ENCODE measurements around the gene DLX3.

Gene DLX3

GRCh38 chr17:49991409-49991808, 3.6 kb downstream of the DLX3 start:
- DNase-seq = no peak

GRCh38 chr17:49990921-49991320, 4.1 kb downstream of the DLX3 start:
- no peak for DNase-seq

DNA sequence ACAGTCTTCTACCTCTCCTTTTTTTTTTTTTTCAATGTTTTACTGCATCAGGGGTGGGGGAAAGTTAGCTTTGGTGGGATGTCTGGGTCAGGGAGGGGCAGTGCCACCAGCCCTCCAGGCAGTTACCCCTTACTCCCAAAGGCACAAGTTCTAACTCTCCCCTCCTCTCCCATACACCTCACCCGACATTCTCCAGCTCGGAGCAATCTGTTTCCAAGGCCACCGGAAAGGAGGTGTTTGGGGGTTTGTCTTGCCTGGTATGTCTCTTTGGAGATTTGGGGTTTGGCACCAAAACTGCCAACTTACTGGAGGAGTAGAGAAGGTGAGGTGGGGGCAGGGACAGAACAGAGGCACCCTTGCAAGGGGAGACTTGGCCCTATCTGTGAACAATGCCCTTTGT, 4.7 kb downstream of the DLX3 start:
- DNase-seq = no peak

DNA sequence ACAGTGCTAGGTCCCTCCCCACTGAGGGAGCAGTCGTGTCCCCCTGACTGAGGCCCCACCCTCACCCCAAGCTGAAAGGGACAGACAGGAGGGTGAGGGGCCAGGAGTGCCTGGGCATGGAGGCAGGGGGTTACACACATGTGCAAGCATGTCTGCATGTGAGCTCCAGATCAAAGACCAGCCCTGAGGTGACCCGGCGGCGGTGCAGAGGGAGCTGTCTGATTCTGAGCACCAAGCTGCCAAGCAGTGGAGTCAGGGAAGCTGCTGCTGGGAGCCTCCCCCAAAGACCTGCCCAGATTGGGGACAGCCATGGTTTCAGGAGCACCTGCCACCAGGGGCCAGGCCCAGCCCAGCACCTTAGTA, 5.5 kb downstream of the DLX3 start:
- DNase-seq = no peak

- DNase-seq = no peak
Measured at GRCh38 chr17:49987681-49988441, 7.2 kb downstream of the DLX3 start.

DNA sequence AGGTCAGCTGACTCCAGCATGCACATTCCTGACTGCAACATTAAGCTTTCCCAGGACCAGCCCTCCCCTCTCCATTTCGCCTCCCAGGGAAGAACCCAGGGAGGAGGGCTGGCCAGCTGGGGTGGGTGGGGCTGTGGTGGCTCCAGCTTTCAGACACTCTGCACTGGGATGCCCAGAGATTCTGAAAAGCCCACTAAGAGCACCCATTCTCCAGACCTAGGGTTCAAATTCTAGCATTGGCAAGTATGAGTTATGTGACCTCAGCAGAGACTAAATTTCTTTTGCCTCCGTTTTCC, 7.8 kb downstream of the DLX3 start:
- DNase-seq = no peak

GRCh38 chr17:49986396-49987289, 8.4 kb downstream of the DLX3 start:
- no peak for DNase-seq

DNA sequence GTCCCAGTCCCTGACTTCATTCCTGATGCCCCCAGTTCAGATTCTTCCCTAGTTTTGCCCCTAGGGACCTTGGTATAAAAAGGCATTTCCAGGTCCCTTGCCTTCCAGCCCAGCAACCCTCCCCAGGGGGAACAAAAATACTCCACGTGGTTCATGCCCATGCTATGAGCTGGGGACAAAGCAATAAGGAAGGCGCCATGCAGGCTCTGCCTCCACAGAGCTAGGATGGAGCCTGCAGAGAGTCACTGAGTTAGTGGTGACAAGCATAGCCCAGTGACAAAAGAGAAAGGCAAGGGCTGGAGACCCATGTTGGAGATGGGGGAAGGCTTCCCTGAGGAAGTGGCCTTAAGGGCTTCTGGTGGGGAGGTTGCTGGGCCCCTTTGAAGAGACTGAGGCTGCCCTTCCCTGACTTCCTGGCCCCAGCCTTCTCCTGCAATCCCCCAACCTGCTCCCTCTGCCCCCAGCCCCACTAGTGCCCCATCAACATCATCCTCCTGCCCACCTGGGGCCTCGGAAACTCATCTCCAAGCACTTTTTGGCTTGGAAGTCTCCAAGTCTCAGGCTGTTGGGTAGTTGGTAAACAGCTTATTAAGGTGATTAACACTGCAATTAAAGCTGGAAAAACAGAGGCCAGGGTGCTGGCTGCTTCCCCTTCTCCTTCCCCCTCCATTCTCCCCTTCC, 9.6 kb downstream of the DLX3 start:
- no peak for DNase-seq

DNA sequence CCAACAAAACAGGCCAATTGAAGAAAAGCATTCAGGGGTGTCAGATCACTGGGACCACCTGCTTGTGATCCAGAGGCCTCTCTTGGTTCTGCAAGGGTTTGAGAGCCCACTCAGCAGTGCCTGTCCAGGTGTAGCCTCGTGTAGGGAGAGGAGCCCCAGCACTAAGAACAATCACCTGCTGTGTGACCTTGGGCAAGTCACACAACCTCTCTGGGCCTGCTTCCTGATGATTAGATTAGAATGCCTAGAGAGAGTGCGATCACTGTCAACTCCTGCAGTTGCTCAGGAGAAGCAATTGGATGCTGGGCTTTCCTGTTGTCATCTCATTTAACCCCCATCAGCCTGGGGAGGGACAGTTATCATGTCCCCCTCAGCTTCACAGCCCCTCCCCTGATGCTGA, 10.2 kb downstream of the DLX3 start:
- no peak for DNase-seq

- DNase-seq = no peak
Measured at GRCh38 chr17:49984283-49984682, 10.7 kb downstream of the DLX3 start.

- no peak for DNase-seq
Measured at GRCh38 chr17:49980703-49981197, 14.3 kb downstream of the DLX3 start.

DNA sequence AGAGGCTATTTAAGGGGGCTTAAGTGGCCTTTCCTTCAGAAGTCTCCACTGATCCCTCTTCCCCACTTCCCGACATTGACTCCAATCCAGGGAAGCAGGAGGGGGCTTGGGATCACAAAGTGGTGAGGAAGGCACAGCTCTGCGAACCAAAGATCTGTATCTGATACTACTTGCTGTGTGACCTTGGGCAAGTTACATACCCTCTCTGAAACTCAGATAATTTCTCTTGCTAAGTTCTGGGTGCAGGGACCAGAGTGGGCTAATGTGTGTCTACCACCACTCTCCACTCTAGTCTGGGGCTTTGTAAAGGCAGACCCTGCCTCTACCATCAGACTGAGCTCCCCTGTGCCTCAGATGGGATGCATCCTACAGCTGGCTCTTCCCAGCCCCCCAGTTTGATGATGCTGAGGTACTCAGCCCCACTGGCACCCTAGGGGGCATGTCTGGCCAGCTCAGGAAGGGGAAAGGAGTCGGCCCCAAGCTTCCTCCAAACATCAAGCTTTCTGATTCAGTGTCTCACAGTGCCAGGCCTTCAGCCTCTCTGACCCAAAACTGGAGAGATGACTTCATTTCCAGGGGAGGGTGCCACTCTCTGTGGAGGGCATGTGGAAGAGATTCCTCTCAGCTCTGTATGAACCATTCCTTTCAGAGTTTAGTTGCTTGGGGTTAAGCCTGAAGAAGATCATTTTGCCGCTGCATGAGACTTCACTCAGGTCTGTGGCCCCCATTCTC, 15.1 kb downstream of the DLX3 start:
- DNase-seq = no peak

DNA sequence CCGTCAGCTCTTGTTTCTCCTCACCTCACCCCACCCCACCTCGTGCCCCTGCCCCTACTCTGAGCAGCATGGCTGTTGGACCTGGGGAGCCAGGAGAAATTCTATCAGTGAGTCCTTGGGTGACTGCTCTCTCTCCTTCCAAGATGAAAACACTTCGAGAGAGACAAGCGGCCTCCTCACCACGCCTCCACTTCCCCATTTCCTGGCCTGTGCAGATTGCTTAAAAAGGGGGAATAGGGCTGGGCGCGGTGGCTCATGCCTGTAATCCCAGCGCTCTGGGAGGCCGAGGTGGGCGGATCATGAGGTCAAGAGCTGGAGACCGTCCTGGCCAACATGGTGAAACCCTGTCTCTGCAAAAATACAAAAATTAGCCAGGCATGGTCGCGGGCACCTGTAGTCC, 16.5 kb downstream of the DLX3 start:
- no peak for DNase-seq

DNA sequence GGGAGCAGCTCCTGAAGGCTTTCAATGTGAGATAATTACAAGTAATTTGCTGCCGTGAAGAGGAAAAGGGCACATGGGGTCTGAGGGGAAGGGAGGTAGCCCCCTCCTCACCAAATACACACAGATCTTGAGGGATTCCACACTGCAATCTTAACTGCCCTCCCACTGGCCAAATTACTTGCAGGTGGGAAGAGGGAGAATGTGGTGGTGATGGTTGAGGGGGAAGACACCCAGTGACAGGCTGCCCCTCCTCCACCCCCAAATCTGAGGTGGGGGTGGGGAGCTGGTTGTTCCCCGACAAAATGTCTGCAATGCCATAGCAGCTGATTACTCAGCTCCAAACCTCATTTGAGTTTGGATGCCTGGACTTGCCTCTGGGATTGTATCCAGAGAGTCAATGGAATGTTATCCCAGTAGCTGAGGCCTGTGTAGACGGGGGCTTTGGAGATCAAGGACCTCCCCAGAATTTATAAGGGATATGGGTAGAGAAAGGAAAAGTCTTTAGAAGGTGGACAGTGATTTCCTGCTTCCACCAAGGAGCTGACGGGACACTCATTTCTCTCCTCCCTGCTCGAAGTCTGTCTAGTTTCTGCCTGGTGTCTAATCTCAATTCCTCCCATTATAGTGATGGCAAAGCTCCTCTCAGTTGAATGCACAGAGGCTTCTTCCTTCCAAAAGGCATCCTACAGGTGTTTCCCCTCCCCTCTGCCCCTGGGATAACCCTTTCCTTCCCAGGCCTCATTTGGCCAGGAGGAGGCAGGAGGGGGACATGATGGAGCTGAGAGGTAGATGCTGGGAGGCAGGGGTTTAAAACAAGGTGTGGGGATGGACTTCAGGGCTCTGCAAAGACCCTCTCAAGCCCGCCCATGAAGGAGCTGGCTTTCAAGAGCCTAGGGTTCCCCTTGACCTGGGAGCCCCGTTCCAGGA, 17.3 kb downstream of the DLX3 start:
- DNase-seq = no peak

GRCh38 chr17:49976828-49977202, 18.2 kb downstream of the DLX3 start:
- DNase-seq = no peak

- DNase-seq = no peak
Measured at GRCh38 chr17:49976163-49976827, 18.7 kb downstream of the DLX3 start.

DNA sequence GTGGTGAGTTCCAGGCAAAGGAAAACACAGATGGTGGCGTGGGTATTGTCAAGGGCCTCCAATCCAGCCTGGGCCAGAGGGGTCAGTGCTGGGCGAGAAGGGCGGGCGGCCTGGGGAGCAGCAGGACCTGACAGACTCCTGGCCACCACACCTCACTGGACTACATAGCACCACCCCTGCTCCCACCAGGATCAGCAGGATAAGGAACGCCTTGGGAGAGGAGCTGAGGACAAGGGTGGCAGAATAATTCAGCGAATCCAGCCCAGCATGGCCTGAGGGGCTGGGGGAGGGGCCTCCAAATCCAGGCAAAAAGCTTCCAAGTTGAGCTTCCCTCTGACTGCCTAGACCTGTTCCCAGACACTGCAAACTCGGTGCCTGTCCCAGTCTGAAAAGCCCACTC, 19.5 kb downstream of the DLX3 start:
- DNase-seq = no peak

- DNase-seq = no peak
Measured at GRCh38 chr17:49973271-49973615, 21.8 kb downstream of the DLX3 start.

DNA sequence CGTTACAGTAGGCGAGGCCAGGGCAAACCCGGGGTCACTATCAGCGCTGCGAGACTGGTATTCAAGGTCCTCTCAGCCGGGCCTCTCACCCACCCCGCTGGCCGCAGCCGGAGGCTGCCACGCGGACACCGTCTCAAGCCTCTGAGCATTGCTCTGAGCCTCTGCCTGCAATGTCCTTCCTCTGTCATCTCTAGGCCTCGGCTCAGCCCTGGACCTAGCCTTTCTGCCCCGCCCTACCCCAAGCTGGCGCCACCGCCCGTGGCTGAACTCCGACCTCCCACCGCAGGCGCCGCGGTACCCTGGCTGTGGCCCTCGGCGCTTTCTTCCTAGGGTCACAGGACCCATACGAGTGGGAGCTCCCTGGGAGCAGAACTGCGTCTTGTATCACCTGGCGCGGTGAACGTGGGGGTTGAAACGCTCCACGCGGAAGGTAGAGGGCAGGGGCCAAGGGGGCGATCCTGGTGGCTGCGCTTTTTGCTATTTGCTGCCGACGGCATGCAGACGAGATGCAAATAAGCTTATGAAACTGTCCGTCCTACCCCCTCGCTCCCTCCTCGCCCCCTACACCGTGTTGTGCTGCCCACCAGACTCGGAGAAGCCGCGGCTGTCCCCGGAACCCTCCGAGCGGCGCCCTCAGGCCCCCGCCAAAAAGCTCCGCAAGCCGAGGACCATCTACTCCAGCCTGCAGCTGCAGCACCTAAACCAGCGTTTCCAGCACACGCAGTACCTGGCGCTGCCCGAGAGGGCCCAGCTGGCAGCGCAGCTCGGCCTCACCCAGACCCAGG, 22.3 kb downstream of the DLX3 start:
- DNase-seq = no peak

- no peak for DNase-seq
Measured at GRCh38 chr17:49971848-49972485, 23.1 kb downstream of the DLX3 start.

All from cortex of kidney (tissue), 1 donor.